C4-2B (cell line): ENCODE measurements around the gene CCDC73.

Source experiments
- ZFX ChIP-seq: fragments of 450-650 bp; IDR thresholded peaks from 2 replicates; pipeline ENCODE4 v1.6.1; 2017
- TF ChIP-seq, protein P1 (sequence below): fragments of 450-650 bp; conservative IDR thresholded peaks from 2 replicates; pipeline ENCODE4 v1.5.1; 2017; ENCODE audit warnings: mild to moderate bottlenecking

DNA sequence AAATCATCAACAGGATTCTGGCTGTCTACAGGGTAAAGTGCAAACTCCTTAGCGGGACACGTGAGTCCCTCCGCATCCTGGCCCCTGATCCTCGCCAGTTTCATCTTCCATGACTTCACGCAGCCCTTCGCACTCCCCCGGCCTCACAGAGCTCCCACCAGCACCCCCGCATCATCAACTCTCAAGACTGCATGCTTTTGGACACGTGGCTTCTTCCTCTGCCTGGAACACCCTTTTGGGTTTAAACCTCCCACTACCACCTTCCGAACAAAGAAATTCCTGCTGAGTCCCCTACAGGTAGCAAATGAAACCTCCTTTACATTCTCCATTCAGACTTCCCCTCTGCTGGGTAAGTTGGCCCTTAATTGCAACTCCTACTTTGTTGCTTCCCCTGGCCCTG, 223.4 kb downstream of the CCDC73 start:
- TF ChIP-seq, protein P1, sequence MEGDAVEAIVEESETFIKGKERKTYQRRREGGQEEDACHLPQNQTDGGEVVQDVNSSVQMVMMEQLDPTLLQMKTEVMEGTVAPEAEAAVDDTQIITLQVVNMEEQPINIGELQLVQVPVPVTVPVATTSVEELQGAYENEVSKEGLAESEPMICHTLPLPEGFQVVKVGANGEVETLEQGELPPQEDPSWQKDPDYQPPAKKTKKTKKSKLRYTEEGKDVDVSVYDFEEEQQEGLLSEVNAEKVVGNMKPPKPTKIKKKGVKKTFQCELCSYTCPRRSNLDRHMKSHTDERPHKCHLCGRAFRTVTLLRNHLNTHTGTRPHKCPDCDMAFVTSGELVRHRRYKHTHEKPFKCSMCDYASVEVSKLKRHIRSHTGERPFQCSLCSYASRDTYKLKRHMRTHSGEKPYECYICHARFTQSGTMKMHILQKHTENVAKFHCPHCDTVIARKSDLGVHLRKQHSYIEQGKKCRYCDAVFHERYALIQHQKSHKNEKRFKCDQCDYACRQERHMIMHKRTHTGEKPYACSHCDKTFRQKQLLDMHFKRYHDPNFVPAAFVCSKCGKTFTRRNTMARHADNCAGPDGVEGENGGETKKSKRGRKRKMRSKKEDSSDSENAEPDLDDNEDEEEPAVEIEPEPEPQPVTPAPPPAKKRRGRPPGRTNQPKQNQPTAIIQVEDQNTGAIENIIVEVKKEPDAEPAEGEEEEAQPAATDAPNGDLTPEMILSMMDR = no peak
- no peak for TF ChIP-seq ZFX
